Endothelial cell of umbilical vein (primary cell): ENCODE data around the gene OSBP2. TPM values are rescaled to one million over a fixed set of nuclear protein-coding genes. Genes with fewer than 3 reads are reported as not detected.

Experiments
- BruUV-seq: library from RNA; stranded (reverse); fragments of 400-500 nt; replicated peaks from 2 replicates; lab custom pipeline; 2021; lab: Mats Ljungman, UMichigan
- CTCF ChIA-PET: fragments of 300-600, 350-600 bp; sonication (Branson Sonifier 250); formaldehyde crosslinking; loops from one replicate; lab custom pipeline; 2021; ENCODE audit warnings: antibody characterized with exemption, inconsistent platforms; lab: Charles Lee
- POLR2A ChIA-PET: fragments of 300-600, 350-600 bp; sonication (Branson Sonifier 250); formaldehyde crosslinking; loops from one replicate; lab custom pipeline; 2021; ENCODE audit warnings: antibody characterized with exemption, inconsistent platforms; lab: Charles Lee
- DNase-seq: peaks from one replicate; pipeline ENCODE4 v3.0.0-alpha.2; 2011; ENCODE audit warnings: low read depth, low spot score
- FAIRE-seq: peaks from 2 replicates; lab custom pipeline; 2011; peaks lifted over from hg19 to GRCh38; lab: Jason Lieb, UNC
- H2AFZ ChIP-seq: 2 replicates; pipeline ENCODE4 v1.6.0; 2012; ENCODE audit warnings: low read depth, low read length, control low read depth, inconsistent platforms
- H3K27ac ChIP-seq: 2 replicates; pipeline ENCODE4 v1.5.1; 2011; ENCODE audit warnings: low read depth, mild to moderate bottlenecking, control low read depth, low read length, moderate library complexity; ENCODE audit not compliant: insufficient read depth
- H3K27me3 ChIP-seq, 2 experiments: 2 replicates each; pipeline versions ENCODE4 v1.6.0 to v1.6.1; 2011; ENCODE audit warnings: low read length in 2 of 2, mixed read lengths in 1 of 2; ENCODE audit not compliant: control insufficient read depth in 2 of 2, insufficient read depth in 2 of 2
- H3K36me3 ChIP-seq, 2 experiments: 2 replicates in 1 of 2; 3 replicates in 1 of 2; pipeline ENCODE4 v1.5.1; 2011; ENCODE audit warnings: low read length in 2 of 2, mild to moderate bottlenecking in 1 of 2, moderate library complexity in 1 of 2; ENCODE audit not compliant: control insufficient read depth in 2 of 2, insufficient read depth in 2 of 2; ENCODE audit errors: extremely low read depth in 1 of 2
- H3K4me1 ChIP-seq: 3 replicates; pipeline ENCODE4 v1.5.1; 2011; ENCODE audit warnings: mild to moderate bottlenecking, low read length; ENCODE audit not compliant: control insufficient read depth, insufficient read depth; ENCODE audit errors: extremely low read depth
- H3K4me2 ChIP-seq: 2 replicates; pipeline ENCODE4 v1.6.1; 2011; ENCODE audit warnings: low read length, control low read depth, mixed read lengths; ENCODE audit not compliant: insufficient read depth
- H3K4me3 ChIP-seq, 3 experiments: fragments of 200-600 bp in 1 of 3; sonication (generic), shearing (Covaris generic) in 1 of 3; replicated peaks in 1 of 3; 2 replicates each; pipeline ENCODE4 v1.5.1; 2011 to 2016; ENCODE audit warnings: control low read depth in 3 of 3, low read length in 3 of 3, mild to moderate bottlenecking in 2 of 3, inconsistent platforms in 1 of 3, low read depth in 1 of 3, moderate library complexity in 1 of 3; ENCODE audit not compliant: insufficient read depth in 1 of 3
- H3K79me2 ChIP-seq: 2 replicates; pipeline ENCODE4 v1.6.0; 2012; ENCODE audit warnings: low read length, inconsistent platforms; ENCODE audit not compliant: control insufficient read depth, insufficient read depth
- H3K9ac ChIP-seq: replicated peaks from 2 replicates; pipeline ENCODE3; 2011; ENCODE audit warnings: low read length, control low read depth; ENCODE audit not compliant: insufficient read depth; ENCODE audit errors: extremely low read depth
- H3K9me1 ChIP-seq: replicated peaks from 3 replicates; pipeline ENCODE4 v1.6.0; 2011; ENCODE audit warnings: mild to moderate bottlenecking, low read length; ENCODE audit not compliant: control insufficient read depth, insufficient read depth; ENCODE audit errors: extremely low read depth
- H3K9me3 ChIP-seq: replicated peaks from 2 replicates; pipeline ENCODE4 v1.5.1; 2012; ENCODE audit warnings: low read length, inconsistent platforms; ENCODE audit not compliant: control insufficient read depth, insufficient read depth
- H4K20me1 ChIP-seq: replicated peaks from 2 replicates; pipeline ENCODE3; 2011; ENCODE audit warnings: mild to moderate bottlenecking, low read length; ENCODE audit not compliant: control insufficient read depth, insufficient read depth; ENCODE audit errors: extremely low read depth
- EZH2 ChIP-seq: IDR thresholded peaks from 2 replicates; pipeline ENCODE4 v1.6.1; 2012; ENCODE audit warnings: borderline replicate concordance, low read depth, mild to moderate bottlenecking, moderate library complexity, low read length, inconsistent platforms; ENCODE audit not compliant: severe bottlenecking
- FOS ChIP-seq: IDR thresholded peaks from 2 replicates; pipeline ENCODE4 v1.6.1; 2011; ENCODE audit warnings: mild to moderate bottlenecking, low read length, moderate library complexity, borderline replicate concordance; ENCODE audit not compliant: insufficient read depth
- GATA2 ChIP-seq: IDR thresholded peaks from 2 replicates; pipeline ENCODE4 v1.7.0; 2011; ENCODE audit warnings: low read depth, mild to moderate bottlenecking, moderate library complexity, mixed read lengths, low read length; ENCODE audit not compliant: insufficient read length, insufficient read depth
- JUN ChIP-seq: IDR thresholded peaks from 2 replicates; pipeline ENCODE4 v1.6.1; 2011; ENCODE audit warnings: borderline replicate concordance, low read depth; ENCODE audit not compliant: insufficient read length, insufficient read depth
- POLR2A ChIP-seq: IDR thresholded peaks from 2 replicates; pipeline ENCODE4 v1.6.1; 2012; ENCODE audit warnings: low read depth, mild to moderate bottlenecking, control low read depth, low read length
- POLR2AphosphoS5 ChIP-seq: IDR thresholded peaks from 2 replicates; pipeline ENCODE4 v1.6.1; 2012; ENCODE audit warnings: low read depth, mild to moderate bottlenecking, control low read depth, low read length, moderate library complexity; ENCODE audit not compliant: insufficient read depth
- dilution Hi-C: fragments of 300-500 bp; cut with MboI; formaldehyde crosslinking; loops from one replicate; pipeline ENCODE4 v1.15.0; 2019; ENCODE audit warnings: low sequenced_read_pairs; ENCODE audit not compliant: extremely low pct_ligation_motif_present
- intact Hi-C: fragments of 100-400 bp; cut with micrococcal nuclease; formaldehyde crosslinking; loops from one replicate; pipeline ENCODE4 v1.10.0; 2022
- polyA plus RNA-seq, 4 experiments: library from polyadenylated mRNA; depleted of rRNA in 3 of 4; stranded (reverse) in 3 of 4; unstranded in 1 of 4; fragments of >200 nt; gene quantifications; 2 replicates each; pipeline versions ENCODE4 v1.2.1 to v1.2.3, GENCODE V29; 2011 to 2012; ENCODE audit warnings: missing spikeins in 1 of 4
- total RNA-seq: library from RNA; stranded (reverse); gene quantifications from 2 replicates; pipeline ENCODE4 v1.2.3, GENCODE V29; 2021
- TF ChIP-seq, protein P1 (sequence below), 2 donors: IDR thresholded peaks; 1 replicate in 1 of 2; 2 replicates in 1 of 2; pipeline ENCODE4 v1.5.1; 2011; ENCODE audit warnings: low read length in 2 of 2, mild to moderate bottlenecking in 2 of 2, moderate library complexity in 2 of 2, control low read depth in 1 of 2, inconsistent platforms in 1 of 2, low read depth in 1 of 2; ENCODE audit not compliant: insufficient read depth in 1 of 2; ENCODE audit errors: extremely low read depth in 1 of 2
- TF ChIP-seq, protein P2 (sequence below): IDR thresholded peaks from 2 replicates; pipeline ENCODE4 v1.6.1; 2011; ENCODE audit not compliant: insufficient read depth, insufficient read length

Gene OSBP2
- total and polyA plus RNA-seq, 2 donors (not counting 3 experiments of a cell fraction or from before 2014, with no cell fraction given): 4.1 to 7.5 TPM

DNA sequence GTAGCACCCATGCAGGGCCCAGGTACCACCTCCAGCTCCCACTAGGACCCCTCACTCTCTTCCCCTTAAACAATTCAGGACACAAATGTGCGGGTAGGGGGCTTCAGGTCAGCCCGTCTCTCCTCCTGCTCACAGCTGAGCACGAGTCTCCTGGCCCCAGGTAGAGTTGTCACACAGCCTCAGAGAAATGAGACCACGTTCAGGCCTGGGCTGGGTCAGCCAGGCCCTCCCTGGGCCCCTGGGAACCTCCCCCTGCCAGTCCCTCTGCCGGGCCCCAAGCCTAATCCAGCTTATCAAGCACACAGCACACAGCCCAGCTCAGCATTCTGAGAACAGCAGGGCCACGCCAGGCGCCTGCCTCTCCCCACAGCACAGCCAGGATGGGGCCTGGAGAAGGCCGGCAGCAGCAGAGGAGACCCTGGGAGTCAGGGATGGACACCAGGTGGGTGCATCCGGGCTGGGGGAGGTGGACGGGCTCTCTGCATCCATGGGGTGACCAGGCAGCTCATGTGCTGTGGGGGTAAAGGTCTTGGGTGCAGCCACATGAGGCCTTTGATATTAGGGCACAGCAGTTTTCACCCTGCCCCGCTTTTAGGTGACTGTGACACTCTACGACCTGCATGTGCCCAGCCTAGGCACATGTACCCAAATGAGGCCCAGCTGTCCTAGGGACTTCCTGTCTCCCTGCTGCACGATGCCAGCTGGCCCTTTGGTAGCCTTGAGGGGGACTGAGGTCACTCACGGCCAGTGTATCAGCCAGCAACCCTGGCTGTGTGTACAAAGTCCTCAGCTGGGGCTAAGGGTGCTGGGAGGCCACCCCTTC, 186.9 kb downstream of the OSBP2 start:
- intact Hi-C loops: no loop called here
- BruUV-seq: no TSS peak
- Histone ChIP-seq H3K4me1 (no peaks in the 10 kb centered on the region), H3K4me3 (no peak overlapping the region), H3K27me3 (no peaks in the 10 kb centered on the region), H3K9me1 (no peaks in the 10 kb centered on the region), H3K36me3 (no peaks in the 10 kb centered on the region), H3K9me3 (no peaks in the 10 kb centered on the region), H3K9ac (no peak overlapping the region), H3K79me2 (no peaks in the 10 kb centered on the region), H3K4me2 (no peak overlapping the region), H3K27ac (no peak overlapping the region), H4K20me1 (no peaks in the 10 kb centered on the region), H2AFZ (no peak overlapping the region)
- dilution Hi-C loops: no loop called here
- TF ChIP-seq POLR2A (no peak), JUN (no peak), FOS (no peak), GATA2 (no peak), EZH2 (no peak), POLR2AphosphoS5 (no peak)
- TF ChIP-seq, protein P1, sequence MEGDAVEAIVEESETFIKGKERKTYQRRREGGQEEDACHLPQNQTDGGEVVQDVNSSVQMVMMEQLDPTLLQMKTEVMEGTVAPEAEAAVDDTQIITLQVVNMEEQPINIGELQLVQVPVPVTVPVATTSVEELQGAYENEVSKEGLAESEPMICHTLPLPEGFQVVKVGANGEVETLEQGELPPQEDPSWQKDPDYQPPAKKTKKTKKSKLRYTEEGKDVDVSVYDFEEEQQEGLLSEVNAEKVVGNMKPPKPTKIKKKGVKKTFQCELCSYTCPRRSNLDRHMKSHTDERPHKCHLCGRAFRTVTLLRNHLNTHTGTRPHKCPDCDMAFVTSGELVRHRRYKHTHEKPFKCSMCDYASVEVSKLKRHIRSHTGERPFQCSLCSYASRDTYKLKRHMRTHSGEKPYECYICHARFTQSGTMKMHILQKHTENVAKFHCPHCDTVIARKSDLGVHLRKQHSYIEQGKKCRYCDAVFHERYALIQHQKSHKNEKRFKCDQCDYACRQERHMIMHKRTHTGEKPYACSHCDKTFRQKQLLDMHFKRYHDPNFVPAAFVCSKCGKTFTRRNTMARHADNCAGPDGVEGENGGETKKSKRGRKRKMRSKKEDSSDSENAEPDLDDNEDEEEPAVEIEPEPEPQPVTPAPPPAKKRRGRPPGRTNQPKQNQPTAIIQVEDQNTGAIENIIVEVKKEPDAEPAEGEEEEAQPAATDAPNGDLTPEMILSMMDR (IDR thresholded peaks at IDR 0.05; ENCODE audit: extremely low read depth in 1 of 2, insufficient read depth in 1 of 2, low read depth in 1 of 2, low read length in 2 of 2): no peak
- TF ChIP-seq, protein P2, sequence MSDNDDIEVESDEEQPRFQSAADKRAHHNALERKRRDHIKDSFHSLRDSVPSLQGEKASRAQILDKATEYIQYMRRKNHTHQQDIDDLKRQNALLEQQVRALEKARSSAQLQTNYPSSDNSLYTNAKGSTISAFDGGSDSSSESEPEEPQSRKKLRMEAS: no peak
- no peak for DNase-seq
- no peak for FAIRE-seq
- ChIA-PET POLR2A (no interaction called here), CTCF (interaction anchor here (1.1 to 1.4 kb wide), 2 partner anchors 9 to 119 kb away, joined by 3 to 4 read pairs; no protein-coding TSS in a partner anchor)
